Body of pancreas (tissue), 4 donors: ENCODE measurements around the gene WNT7B.

Experiments used
- CTCF ChIP-seq, 7 experiments: fragments of 450-650 bp in 4 of 7; fragments of 200-600 bp in 3 of 7; sonication (generic) in 3 of 7; IDR thresholded peaks; one replicate each; pipeline ENCODE4 v1.5.1; 2016 to 2019; ENCODE audit warnings: antibody characterized with exemption in 7 of 7
- POLR2A ChIP-seq, 3 donors: fragments of 450-650 bp; IDR thresholded peaks; one replicate each; pipeline ENCODE4 v1.6.1; 2016; ENCODE audit warnings: antibody characterized with exemption in 3 of 3, mild to moderate bottlenecking in 2 of 3

- TF ChIP-seq POLR2A (IDR thresholded peaks at IDR 0.05), result no peak
- no peak for TF ChIP-seq CTCF (IDR thresholded peaks at IDR 0.05)
Observed at GRCh38 chr22:45917700-45918458, 59.1 kb downstream of the WNT7B start.
